IPS DF 4.7 (cell line): ENCODE data around the gene TTC34.
"Not testable (repeated sequence)": the region's sequence is repeated elsewhere in the genome, so short reads cannot be mapped to it uniquely, and the experiment has no call there.

Experiments
- DNase-seq: peaks from one replicate; pipeline ENCODE4 v3.0.0-alpha.2; 2013; ENCODE audit warnings: low spot score; ENCODE audit errors: extremely low read depth

The TTC34 gene

DNA sequence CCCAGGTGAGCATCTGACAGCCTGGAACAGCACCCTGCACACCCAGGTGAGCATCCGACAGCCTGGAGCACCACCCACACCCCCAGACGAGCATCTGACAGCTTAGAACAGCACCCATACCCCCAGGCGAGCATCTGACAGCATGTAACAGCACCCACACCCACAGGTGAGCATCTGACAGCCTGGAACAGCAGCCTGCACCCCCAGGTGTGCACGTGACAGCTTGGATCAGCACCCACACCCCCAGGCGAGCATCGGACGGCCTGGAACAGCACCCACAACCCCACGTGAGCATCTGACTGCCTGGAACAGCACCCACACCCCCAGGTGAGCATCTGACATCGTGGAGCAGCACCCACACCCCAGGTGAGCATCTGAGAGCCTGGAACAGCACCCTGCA lies 116.6 kb downstream of the TTC34 start:
- not testable (repeated sequence) for DNase-seq

GRCh38 chr1:2684000-2684399 lies 117.5 kb downstream of the TTC34 start:
- DNase-seq = not testable (repeated sequence)

GRCh38 chr1:2683321-2683741 lies 118.2 kb downstream of the TTC34 start:
- DNase-seq = not testable (repeated sequence)

GRCh38 chr1:2682879-2683278 lies 118.6 kb downstream of the TTC34 start:
- DNase-seq = not testable (repeated sequence)

DNA sequence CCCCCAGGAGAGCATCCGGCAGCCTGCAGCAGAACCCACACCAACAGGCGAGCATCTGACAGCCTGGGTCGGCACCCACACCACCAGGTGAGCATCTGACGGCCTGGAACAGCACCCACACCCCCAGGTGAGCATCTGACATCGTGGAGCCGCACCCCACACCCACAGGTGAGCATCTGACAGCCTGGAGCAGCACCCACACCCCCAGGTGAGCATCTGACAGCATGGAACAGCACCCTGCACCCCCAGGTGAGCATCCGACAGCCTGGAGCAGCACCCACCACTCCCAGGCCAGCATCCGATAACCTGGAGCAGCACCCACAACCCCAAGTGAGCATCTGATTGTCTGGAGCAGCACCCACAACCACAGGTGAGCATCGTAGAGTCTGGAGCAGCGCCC lies 124.8 kb downstream of the TTC34 start:
- DNase-seq = not testable (repeated sequence)

- not testable (repeated sequence) for DNase-seq
Observed at GRCh38 chr1:2671656-2672055, 129.8 kb downstream of the TTC34 start.

DNA sequence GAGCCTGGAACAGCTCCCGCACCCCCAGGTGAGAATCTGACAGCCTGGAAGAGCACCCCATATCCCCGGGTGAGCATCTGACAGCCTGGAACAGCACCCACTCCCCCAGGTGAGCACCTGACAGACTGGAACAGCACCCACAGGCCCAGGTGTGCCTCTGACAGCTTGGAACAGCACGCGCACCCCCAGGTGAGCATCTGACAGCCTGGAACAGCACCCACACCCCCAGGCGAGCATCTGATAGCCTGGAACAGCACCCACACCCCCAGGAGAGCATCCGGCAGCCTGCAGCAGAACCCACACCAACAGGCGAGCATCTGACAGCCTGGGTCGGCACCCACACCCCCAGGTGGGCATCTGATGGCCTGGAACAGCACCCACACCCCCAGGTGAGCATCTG lies 141.7 kb downstream of the TTC34 start:
- not testable (repeated sequence) for DNase-seq

DNA sequence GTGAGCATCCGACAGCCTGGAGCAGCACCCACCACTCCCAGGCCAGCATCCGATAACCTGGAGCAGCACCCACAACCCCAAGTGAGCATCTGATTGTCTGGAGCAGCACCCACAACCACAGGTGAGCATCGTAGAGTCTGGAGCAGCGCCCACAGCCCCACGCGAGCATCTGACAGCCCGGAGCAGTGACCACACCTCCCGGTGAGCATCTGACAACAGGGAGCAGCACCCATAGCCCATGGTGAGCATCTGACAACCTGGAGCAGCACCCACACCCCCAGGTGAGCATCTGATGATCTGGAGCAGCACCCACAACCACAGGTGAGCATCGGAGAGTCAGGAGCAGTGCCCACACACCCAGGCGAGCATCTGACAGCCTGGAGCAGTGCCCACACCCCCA lies 143.6 kb downstream of the TTC34 start:
- DNase-seq = not testable (repeated sequence)

DNA sequence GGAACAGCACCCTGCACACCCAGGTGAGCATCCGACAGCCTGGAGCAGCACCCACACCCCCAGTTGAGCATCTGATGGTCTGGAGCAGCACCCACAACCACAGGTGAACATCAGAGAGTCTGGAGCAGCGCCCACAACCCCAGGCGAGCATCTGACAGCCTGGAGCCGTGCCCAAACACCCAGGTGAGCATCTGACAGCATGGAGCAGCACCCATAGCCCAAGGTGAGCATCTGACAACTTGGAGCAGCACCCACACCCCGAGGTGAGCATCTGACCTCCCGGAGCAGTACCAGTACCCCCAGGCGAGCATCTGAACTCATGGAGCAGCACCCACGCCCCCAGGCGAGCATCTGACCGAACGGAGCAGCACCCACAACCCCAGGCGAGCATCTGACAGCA lies 144.4 kb downstream of the TTC34 start:
- DNase-seq = not testable (repeated sequence)

DNA sequence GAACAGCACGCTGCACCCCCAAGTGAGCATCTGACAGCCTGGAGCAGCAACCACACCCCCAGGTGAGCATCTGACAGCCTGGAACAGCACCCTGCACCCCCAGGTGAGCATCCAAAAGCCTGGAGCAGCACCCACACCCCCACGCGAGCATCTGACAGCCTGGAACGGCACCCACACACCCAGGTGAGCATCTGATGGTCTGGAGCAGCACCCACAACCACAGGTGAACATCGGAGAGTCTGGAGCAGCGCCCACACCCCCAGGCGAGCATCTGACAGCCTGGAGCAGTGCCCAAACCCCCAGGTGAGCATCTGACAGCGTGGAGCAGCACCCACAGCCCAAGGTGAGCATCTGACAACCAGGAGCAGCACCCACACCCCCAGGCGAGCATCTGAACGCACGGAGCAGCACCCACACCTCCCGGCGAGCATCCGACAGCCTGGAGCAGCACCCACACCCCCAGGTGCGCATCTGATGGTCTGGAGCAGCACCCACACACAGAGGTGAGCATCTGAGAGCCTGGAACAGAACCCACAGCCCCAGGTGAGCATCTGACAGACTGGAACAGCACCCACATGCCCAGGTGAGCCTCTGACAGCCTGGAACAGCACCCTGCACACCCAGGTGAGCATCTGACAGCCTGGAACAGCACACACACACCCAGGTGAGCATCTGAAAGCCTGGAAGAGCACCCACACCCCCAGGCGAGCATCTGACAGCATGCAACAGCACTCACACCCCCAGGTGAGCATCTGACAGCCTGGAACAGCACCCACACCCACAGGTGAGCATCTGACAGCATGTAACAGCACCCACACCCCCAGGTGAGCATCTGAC lies 145.7 kb downstream of the TTC34 start:
- not testable (repeated sequence) for DNase-seq

DNA sequence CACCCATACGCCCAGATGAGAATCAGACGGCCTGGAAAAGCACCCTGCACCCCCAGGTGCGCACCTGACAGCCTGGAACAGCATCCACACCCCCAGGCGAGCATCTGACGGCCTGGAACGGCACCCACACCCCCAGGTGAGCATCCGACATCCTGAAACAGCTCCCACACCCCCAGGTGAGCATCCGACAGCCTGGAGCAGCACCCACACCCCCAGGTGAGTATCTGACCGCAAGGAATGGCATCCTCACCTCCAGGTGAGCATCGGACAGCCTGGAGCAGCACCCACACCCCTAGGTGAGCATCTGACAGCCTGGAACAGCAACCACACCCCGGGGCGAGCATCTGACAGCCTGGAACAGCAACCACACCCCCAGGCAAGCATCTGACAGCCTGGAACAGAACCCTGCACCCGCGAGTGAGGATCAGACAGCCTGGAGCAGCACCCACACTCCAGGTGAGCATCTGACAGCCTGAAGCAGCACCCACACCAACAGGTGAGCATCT lies 147.0 kb downstream of the TTC34 start:
- DNase-seq = not testable (repeated sequence)

DNA sequence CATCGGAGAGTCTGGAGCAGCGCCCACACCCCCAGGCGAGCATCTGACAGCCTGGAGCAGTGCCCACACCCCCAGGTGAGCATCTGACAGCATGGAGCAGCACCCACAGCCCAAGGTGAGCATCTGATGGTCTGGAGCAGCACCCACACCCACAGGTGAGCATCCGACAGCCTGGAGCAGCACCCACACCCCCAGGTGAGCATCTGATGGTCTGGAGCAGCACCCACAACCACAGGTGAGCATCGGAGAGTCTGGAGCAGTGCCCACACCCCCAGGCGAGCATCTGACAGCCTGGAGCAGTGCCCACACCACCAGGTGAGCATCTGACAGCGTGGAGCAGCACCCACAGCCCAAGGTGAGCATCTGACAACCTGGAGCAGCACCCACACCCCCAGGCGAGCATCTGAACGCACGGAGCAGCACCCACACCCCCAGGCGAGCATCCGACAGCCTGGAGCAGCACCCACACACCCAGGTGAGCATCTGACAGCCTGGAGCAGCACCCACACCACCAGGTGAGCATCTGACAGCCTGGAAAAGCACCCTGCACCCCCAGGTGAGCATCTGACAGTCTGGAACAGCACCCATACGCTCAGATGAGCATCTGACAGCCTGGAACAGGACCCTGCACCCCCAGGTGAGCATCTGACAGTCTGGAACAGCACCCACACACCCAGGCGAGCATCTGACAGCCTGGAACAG lies 147.6 kb downstream of the TTC34 start:
- DNase-seq = not testable (repeated sequence)

GRCh38 chr1:2652926-2653571 lies 148.4 kb downstream of the TTC34 start:
- DNase-seq = not testable (repeated sequence)

- DNase-seq = not testable (repeated sequence)
Observed at GRCh38 chr1:2652152-2652925, 149.2 kb downstream of the TTC34 start.

GRCh38 chr1:2650967-2651645 lies 150.4 kb downstream of the TTC34 start:
- DNase-seq = no peak

DNA sequence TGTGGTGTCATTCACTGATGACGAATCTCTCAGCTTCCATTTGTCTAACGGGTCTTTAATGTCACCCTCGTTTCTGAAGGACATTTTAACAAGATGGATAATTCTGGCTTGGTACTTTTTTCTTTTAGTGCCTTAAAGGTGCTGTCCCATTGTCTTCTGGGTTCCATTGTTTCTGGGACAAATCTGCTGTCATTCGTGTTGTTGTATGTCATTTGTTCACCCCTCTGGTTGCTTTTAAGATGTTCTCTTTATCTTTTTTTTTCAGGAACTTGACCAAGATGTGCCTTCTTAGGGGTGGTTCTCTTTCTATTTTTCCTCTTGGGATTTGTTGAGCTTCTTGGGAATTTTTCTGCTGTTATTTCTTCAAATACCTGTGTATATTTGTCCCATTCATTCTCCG lies 154.7 kb downstream of the TTC34 start:
- DNase-seq = no peak

- DNase-seq = no peak
Observed at GRCh38 chr1:2645776-2646175, 155.7 kb downstream of the TTC34 start.

DNA sequence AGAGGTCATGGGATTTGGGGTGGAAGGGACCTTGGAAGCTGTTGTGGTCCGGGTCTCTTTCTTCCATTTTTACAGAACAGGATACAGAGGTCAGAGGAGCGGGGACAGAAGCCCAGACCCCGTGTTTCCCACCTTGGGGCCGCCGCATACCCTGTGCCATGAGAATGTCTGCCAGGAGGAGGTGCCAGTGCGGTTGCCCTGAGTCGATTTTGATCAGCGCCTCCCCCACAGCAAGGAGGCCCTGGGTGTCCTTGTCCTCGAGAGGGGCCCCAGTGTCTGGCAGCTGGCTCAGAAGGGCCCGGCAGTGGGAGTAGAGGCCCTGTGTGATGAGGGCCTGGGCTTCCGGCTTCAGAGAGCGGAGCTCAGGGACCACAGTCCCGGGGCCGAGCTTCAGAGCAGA lies 156.3 kb downstream of the TTC34 start:
- DNase-seq = no peak

DNA sequence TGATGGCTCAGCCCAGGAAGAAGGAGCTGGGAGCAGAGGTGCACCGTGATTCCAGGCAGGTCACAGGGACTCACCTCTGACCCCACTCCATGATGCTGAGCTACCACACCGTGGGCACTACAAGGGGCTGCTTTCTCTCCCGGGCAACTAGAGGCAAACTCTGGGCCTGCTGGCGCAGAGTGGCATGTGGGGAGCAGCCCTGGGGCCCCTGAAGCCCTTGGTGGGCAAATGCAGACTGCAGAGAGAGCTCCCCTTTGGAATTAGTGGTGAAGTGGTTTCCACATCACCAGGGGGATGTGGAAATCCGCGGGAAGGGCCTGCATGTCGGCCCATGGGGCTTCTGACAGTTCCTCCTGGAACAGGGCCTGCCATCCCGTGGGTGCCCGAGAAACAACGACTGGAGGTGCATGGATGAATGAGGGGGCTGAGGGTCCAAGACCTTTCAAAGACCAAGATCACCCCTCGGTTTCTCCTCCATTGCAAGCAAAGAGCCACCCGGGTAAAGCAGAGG lies 156.8 kb downstream of the TTC34 start:
- DNase-seq = no peak

DNA sequence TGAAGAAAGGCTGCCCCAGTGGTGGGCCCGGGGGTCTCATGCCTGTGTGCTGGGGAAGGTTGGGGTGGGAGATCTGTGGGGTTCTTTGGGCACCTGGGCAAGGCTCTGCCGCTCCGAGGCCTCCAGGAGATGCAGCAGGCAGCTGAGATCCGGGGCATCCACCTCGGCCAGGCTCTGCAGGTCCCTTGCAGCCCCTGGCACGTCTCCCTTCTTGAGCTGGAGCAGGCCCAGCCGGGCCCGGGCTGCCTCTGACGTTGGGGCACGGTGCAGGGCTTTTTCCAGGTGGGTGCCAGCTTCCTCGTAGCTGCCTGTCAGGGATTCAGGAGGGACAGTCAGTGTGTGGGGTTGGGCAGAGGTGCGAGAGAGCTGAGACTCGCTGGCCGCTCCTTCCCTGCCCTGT lies 157.3 kb downstream of the TTC34 start:
- DNase-seq = no peak
